Measurements from ENCODE around the gene SAXO1. TPM values are rescaled to one million over a fixed set of nuclear protein-coding genes. Genes with fewer than 3 reads are reported as not detected.

Gene SAXO1
- total RNA-seq, 1 donor from 2014 or later = 0.02 TPM

- TF ChIP-seq CTCF (IDR thresholded peaks at IDR 0.05) = no peak
- H3K4me3 Mint-ChIP-seq = no peak overlapping the region
- H3K9me3 Mint-ChIP-seq = peaks cover 3% of the 10 kb centered on the region
- intact Hi-C loops (cut with micrococcal nuclease) = no loop called here
- no peaks in the 10 kb centered on the region for H3K4me1 Mint-ChIP-seq
- no peak for DNase-seq
- CTCF ChIA-PET = no interaction called here
- H3K27ac Mint-ChIP-seq = no peak overlapping the region
- no peaks in the 10 kb centered on the region for H3K36me3 Mint-ChIP-seq (ENCODE audit: low read depth)
- ATAC-seq (ENCODE audit: low read depth) = no peak
- H3K27me3 Mint-ChIP-seq = peaks cover under 1% of the 10 kb centered on the region
- POLR2A ChIA-PET = no interaction called here
Observed at GRCh38 chr9:18890372-18890771, 142.6 kb downstream of the SAXO1 start.

- H3K27ac Mint-ChIP-seq = no peak overlapping the region
- H3K36me3 Mint-ChIP-seq (ENCODE audit: low read depth) = no peaks in the 10 kb centered on the region
- H3K9me3 Mint-ChIP-seq = peaks cover under 1% of the 10 kb centered on the region
- TF ChIP-seq CTCF (IDR thresholded peaks at IDR 0.05) = no peak
- intact Hi-C loops (cut with micrococcal nuclease) = no loop called here
- ATAC-seq (ENCODE audit: low read depth) (no peak), DNase-seq (no peak)
- CTCF ChIA-PET = no interaction called here
- peaks cover 2% of the 10 kb centered on the region for H3K27me3 Mint-ChIP-seq
- no peak overlapping the region for H3K4me3 Mint-ChIP-seq
- H3K4me1 Mint-ChIP-seq = no peaks in the 10 kb centered on the region
- POLR2A ChIA-PET = no interaction called here
Observed at GRCh38 chr9:18889550-18889949, 143.5 kb downstream of the SAXO1 start.

- Mint-ChIP-seq H3K4me3 (no peak overlapping the region), H3K9me3 (peaks cover 3% of the 10 kb centered on the region), H3K27ac (no peak overlapping the region), H3K4me1 (no peaks in the 10 kb centered on the region), H3K36me3 (ENCODE audit: low read depth) (no peaks in the 10 kb centered on the region), H3K27me3 (peaks cover 2% of the 10 kb centered on the region)
- CTCF ChIA-PET = no interaction called here
- POLR2A ChIA-PET = no interaction called here
- TF ChIP-seq CTCF (IDR thresholded peaks at IDR 0.05) = no peak
- ATAC-seq (ENCODE audit: low read depth) (no peak), DNase-seq (no peak)
- intact Hi-C loops (cut with micrococcal nuclease) = no loop called here
Observed at GRCh38 chr9:18888290-18888689, 144.7 kb downstream of the SAXO1 start.

GRCh38 chr9:18887546-18887945 is 145.5 kb downstream of the SAXO1 start:
- no peaks in the 10 kb centered on the region for H3K4me1 Mint-ChIP-seq
- H3K9me3 Mint-ChIP-seq = peaks cover 3% of the 10 kb centered on the region
- DNase-seq (no peak), ATAC-seq (ENCODE audit: low read depth) (no peak)
- POLR2A ChIA-PET = no interaction called here
- peaks cover 2% of the 10 kb centered on the region for H3K27me3 Mint-ChIP-seq
- intact Hi-C loops (cut with micrococcal nuclease) = no loop called here
- H3K4me3 Mint-ChIP-seq = no peak overlapping the region
- H3K27ac Mint-ChIP-seq = no peak overlapping the region
- no peaks in the 10 kb centered on the region for H3K36me3 Mint-ChIP-seq (ENCODE audit: low read depth)
- CTCF ChIA-PET = no interaction called here
- no peak for TF ChIP-seq CTCF (IDR thresholded peaks at IDR 0.05)

- Mint-ChIP-seq H3K9me3 (peaks cover 3% of the 10 kb centered on the region), H3K27ac (no peak overlapping the region), H3K36me3 (ENCODE audit: low read depth) (no peaks in the 10 kb centered on the region), H3K4me3 (no peak overlapping the region), H3K4me1 (no peaks in the 10 kb centered on the region), H3K27me3 (peaks cover 2% of the 10 kb centered on the region)
- no peak for ATAC-seq (ENCODE audit: low read depth)
- no peak for TF ChIP-seq CTCF (IDR thresholded peaks at IDR 0.05)
- DNase-seq = no peak
- intact Hi-C loops (cut with micrococcal nuclease) = no loop called here
- ChIA-PET CTCF (no interaction called here), POLR2A (no interaction called here)
Observed at GRCh38 chr9:18881758-18882157, 151.3 kb downstream of the SAXO1 start.
